ENCODE data around the gene TTC9C. TPM values are rescaled to one million over a fixed set of nuclear protein-coding genes. Genes with fewer than 3 reads are reported as not detected.
A peak's percentile ranks its signal among the peaks of the same experiment; 100 is the strongest.
"Not testable (repeated sequence)": the region's sequence is repeated elsewhere in the genome, so short reads cannot be mapped to it uniquely, and the experiment has no call there.

Gene TTC9C
- 10 to 100 TPM; 40.8 to 54.1 TPM for total RNA-seq

- POLR2A ChIA-PET, result interaction anchor here (0.5 to 3.7 kb wide), 19 partner anchors 9 to 1477 kb away, joined by 3 to 69 read pairs (median 5); partner anchors contain the start of genes C11orf98, CSKMT, CYB561A3 and INTS5
- H3K27ac Mint-ChIP-seq, result peak within 1 kb of the TSS; percentile 97
These were observed at the start of gene TTC9C for GRCh38 chr11:62728171-62728988. TTC9C (plus strand) TSS chr11:62728486; CDS start chr11:62728849, 363 bp downstream.

GRCh38 chr11:62678770-62679696, 49.3 kb upstream of the TTC9C start, which contains the start of gene UBXN1:
UBXN1 (minus strand) TSS chr11:62679073; CDS start chr11:62678923, 150 bp downstream.
- ChIA-PET CTCF (interaction anchor here (0.9 to 3.0 kb wide), 8 partner anchors 14 to 182 kb away, joined by 3 to 32 read pairs (median 4); partner anchors contain the start of genes B3GAT3, C11orf98 and CSKMT), POLR2A (interaction anchor here (0.6 to 3.2 kb wide), 9 partner anchors 9 to 217 kb away, joined by 3 to 12 read pairs (median 3); partner anchors contain the start of genes C11orf98, CSKMT, TUT1 and WDR74)
- Mint-ChIP-seq H3K36me3 (ENCODE audit: low read depth) (peaks cover 20% of the 10 kb centered on the region), H3K4me1 (peaks cover 28% of the 10 kb centered on the region), H3K4me3 (peak within 1 kb of the TSS; percentile 82), H3K27ac (peak within 1 kb of the TSS; percentile 92), H3K9me3 (ENCODE audit: low read depth) (no peaks in the 10 kb centered on the region), H3K27me3 (no peaks in the 10 kb centered on the region)
- ATAC-seq (peak; percentile 88), DNase-seq (peak; percentile 93)
- intact Hi-C loops (cut with DNase I, micrococcal nuclease), result loop anchor here (1.0 to 2.0 kb wide), 5 partner anchors 26 to 202 kb away; partner anchors contain the start of genes TUT1 (in 2 of the 2), INTS5 (in 1 of the 2), MTA2 (in 1 of the 2) and SLC3A2 (in 1 of the 2)

More at GRCh38 chr11:62728171-62728988, at the start of gene TTC9C:
- peak; percentile 19 for ATAC-seq
- intact Hi-C loops (cut with DNase I, micrococcal nuclease), result loop anchor here (1.0 to 5.0 kb wide), 8 partner anchors 26 to 1589 kb away; partner anchors contain the start of genes FEN1 (in 1 of the 2), LBHD1 (in 1 of the 2), POLR2G (in 1 of the 2) and PRDX5 (in 1 of the 2)
- peak; percentile 90 for DNase-seq
- Mint-ChIP-seq H3K4me3 (peak within 1 kb of the TSS; percentile 87), H3K9me3 (ENCODE audit: low read depth) (no peaks in the 10 kb centered on the region), H3K27me3 (no peaks in the 10 kb centered on the region), H3K36me3 (ENCODE audit: low read depth) (peaks cover 51% of the 10 kb centered on the region), H3K4me1 (peaks cover 41% of the 10 kb centered on the region)
- CTCF ChIA-PET, result interaction anchor here (0.6 to 1.5 kb wide), 6 partner anchors 8 to 1145 kb away, joined by 3 to 4 read pairs (median 3); no protein-coding TSS in a partner anchor

GRCh38 chr11:62680825-62681240, 47.5 kb upstream of the TTC9C start:
- ChIA-PET POLR2A (interaction anchor here (0.6 to 2.0 kb wide), 7 partner anchors 10 to 106 kb away, joined by 3 to 19 read pairs (median 5); partner anchors contain the start of genes C11orf98, CSKMT, HNRNPUL2 and TMEM179B), CTCF (interaction anchor here (0.6 to 3.0 kb wide), 25 partner anchors 9 to 286 kb away, joined by 3 to 32 read pairs (median 4); partner anchors contain the start of genes BSCL2, GANAB, GNG3 and HNRNPUL2)
- H3K4me1 Mint-ChIP-seq, result peaks cover 26% of the 10 kb centered on the region
- intact Hi-C loops (cut with DNase I, micrococcal nuclease), result no loop called here
- peak overlapping the region; percentile 73 for H3K27ac Mint-ChIP-seq
- ATAC-seq (peak; percentile 88), DNase-seq (peak; percentile 60)
- H3K27me3 Mint-ChIP-seq, result no peaks in the 10 kb centered on the region
- no peaks in the 10 kb centered on the region for H3K9me3 Mint-ChIP-seq (ENCODE audit: low read depth)
- peaks cover 11% of the 10 kb centered on the region for H3K36me3 Mint-ChIP-seq (ENCODE audit: low read depth)
- no peak overlapping the region for H3K4me3 Mint-ChIP-seq

DNA sequence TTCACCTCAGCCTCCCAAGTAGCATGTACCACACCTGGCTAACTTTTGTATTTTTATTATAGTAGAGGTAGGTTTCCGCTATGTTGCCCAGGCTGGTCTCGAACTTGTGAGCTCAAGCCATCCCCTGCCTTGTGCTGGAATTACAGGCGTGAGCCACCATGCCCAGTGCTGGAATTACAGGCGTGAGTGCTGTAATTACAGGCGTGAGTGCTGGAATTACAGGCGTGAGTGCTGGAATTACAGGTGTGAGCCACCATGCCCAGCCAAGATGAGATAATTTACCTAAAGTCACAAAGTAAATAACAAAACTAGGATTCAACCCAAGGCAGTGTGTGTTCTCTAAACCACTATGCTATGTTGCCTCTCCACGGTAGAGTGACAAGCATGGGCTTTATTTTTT, 45.8 kb upstream of the TTC9C start:
- ATAC-seq, result no peak

GRCh38 chr11:62687508-62688396, 40.5 kb upstream of the TTC9C start:
- Mint-ChIP-seq H3K4me1 (no peaks in the 10 kb centered on the region), H3K27me3 (peaks cover 11% of the 10 kb centered on the region), H3K4me3 (no peak overlapping the region), H3K36me3 (ENCODE audit: low read depth) (peaks cover 14% of the 10 kb centered on the region), H3K27ac (no peak overlapping the region), H3K9me3 (ENCODE audit: low read depth) (no peaks in the 10 kb centered on the region)
- no peak for DNase-seq
- POLR2A ChIA-PET, result interaction anchor here (0.6 to 1.1 kb wide), 2 partner anchors 153 to 172 kb away, joined by 3 to 4 read pairs; no protein-coding TSS in a partner anchor
- intact Hi-C loops (cut with DNase I, micrococcal nuclease), result no loop called here
- no peak for ATAC-seq
- CTCF ChIA-PET, result interaction anchor here (1.0 kb wide), 1 partner anchor 14 kb away, joined by 3 read pairs; no protein-coding TSS in a partner anchor

More for the DNA sequence above, 45.8 kb upstream of the TTC9C start:
- peaks cover 5% of the 10 kb centered on the region for H3K27me3 Mint-ChIP-seq
- peaks cover 4% of the 10 kb centered on the region for H3K36me3 Mint-ChIP-seq (ENCODE audit: low read depth)
- no peak overlapping the region for H3K27ac Mint-ChIP-seq
- POLR2A ChIA-PET, result no interaction called here
- no peak for DNase-seq
- H3K9me3 Mint-ChIP-seq (ENCODE audit: low read depth), result no peaks in the 10 kb centered on the region
- peaks cover 17% of the 10 kb centered on the region for H3K4me1 Mint-ChIP-seq
- CTCF ChIA-PET, result interaction anchor here (1.1 to 3.0 kb wide), 2 partner anchors 13 to 303 kb away, joined by 3 to 32 read pairs; no protein-coding TSS in a partner anchor
- no peak overlapping the region for H3K4me3 Mint-ChIP-seq
- intact Hi-C loops (cut with DNase I, micrococcal nuclease), result no loop called here

DNA sequence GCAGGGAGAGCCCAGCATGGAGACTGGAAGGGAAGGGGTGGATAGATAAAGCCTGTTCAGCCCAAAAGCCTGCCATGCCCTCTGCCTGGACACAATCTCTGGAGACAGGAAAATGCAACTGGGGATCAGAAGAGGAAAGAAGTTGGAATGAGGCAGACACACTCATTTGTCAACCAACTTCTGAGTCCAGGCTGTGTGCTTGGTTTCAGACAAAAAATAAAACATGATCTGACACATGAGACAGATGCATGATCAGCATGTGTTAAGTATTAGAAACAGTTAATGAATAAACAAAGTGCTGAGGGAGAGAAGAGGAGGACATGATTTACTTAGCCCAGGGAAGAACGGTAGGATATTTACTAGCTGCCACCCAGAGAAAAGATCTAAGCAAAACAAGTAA, 39.8 kb upstream of the TTC9C start:
- intact Hi-C loops (cut with DNase I, micrococcal nuclease), result no loop called here
- no peak for DNase-seq
- H3K27ac Mint-ChIP-seq, result no peak overlapping the region
- ATAC-seq, result no peak
- ChIA-PET CTCF (interaction anchor here (0.7 to 1.0 kb wide), 2 partner anchors 31 to 294 kb away, joined by 3 read pairs; no protein-coding TSS in a partner anchor), POLR2A (interaction anchor here (0.6 to 1.1 kb wide), 3 partner anchors 130 to 171 kb away, joined by 3 to 4 read pairs (median 3); no protein-coding TSS in a partner anchor)
- no peak overlapping the region for H3K4me3 Mint-ChIP-seq
- H3K36me3 Mint-ChIP-seq (ENCODE audit: low read depth), result peaks cover 16% of the 10 kb centered on the region
- H3K4me1 Mint-ChIP-seq, result no peaks in the 10 kb centered on the region
- H3K27me3 Mint-ChIP-seq, result peaks cover 11% of the 10 kb centered on the region
- H3K9me3 Mint-ChIP-seq (ENCODE audit: low read depth), result no peaks in the 10 kb centered on the region

DNA sequence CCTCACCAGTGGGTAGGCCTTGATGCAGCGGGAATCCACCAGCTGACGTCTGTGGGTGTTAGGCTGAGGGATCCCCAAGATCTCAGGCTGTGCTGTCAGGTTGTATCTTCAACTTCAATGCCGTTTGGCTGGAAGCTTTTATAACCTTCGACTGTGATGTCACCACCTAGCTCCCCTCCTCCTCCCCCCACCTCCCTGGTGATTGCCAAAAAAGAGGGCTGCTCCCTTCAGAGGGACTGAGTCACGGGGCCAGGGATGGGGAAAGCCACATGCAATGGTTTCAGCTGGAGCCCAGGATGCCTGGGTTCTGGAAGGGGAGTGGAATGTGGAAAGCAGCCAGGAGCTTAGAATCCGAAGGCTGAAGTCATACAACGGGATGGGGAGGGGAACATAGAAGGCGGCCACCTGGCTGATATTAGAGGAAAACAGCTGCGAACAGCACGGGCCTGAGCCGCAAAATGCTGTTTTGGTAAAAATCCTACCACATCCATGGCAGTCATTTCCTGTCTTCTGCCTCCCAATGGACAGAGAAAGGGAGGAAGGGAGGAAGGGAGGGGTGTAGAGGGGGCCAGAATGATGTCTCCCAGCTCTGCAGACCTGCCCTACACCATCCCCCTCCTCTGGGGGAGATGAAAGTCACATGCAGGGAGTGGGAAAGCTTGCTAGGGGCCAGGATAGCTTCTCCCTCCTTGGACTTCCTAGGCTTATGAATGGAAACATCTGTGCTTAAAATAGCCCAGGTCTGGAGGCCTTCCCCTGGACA, 38.7 kb upstream of the TTC9C start, which contains the start of gene LRRN4CL:
Gene LRRN4CL (minus strand): TSS at position 110 of the 763 bp plus-strand sequence. CDS start 1,022 bp downstream, outside the sequence.
- Mint-ChIP-seq H3K9me3 (ENCODE audit: low read depth) (no peaks in the 10 kb centered on the region), H3K27ac (no peak within 1 kb of the TSS), H3K36me3 (ENCODE audit: low read depth) (peaks cover 19% of the 10 kb centered on the region), H3K4me1 (peaks cover under 1% of the 10 kb centered on the region), H3K4me3 (no peak within 1 kb of the TSS), H3K27me3 (peaks cover 11% of the 10 kb centered on the region)
- no peak for DNase-seq
- POLR2A ChIA-PET, result interaction anchor here (0.5 to 1.1 kb wide), 3 partner anchors 151 to 1743 kb away, joined by 3 to 4 read pairs (median 3); no protein-coding TSS in a partner anchor
- no peak for ATAC-seq
- intact Hi-C loops (cut with DNase I, micrococcal nuclease), result loop anchor here (5.0 to 10.0 kb wide), 4 partner anchors 97 to 688 kb away; partner anchors contain the start of gene TUT1 (in 1 of the 2)
- CTCF ChIA-PET, result interaction anchor here (0.6 to 2.3 kb wide), 7 partner anchors 9 to 295 kb away, joined by 3 to 12 read pairs (median 3); no protein-coding TSS in a partner anchor

DNA sequence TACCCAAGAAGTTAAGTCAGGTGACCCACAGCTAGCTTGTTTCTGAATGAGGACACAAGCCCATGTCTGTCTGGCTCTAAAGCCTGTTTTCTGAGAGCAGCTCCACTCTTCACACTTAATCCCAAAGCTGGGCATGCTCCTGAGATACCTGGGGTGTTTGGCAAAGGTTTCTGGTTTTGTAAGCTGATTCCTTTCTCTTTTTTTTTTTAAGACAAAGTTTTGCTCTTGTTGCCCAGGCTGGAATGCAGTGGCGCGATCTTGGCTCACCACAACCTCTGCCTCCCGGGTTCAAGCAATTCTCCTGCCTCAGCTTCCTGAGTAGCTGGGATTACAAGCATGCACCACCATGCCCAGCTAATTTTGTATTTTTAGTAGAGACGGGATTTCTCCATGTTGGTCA, 34.7 kb upstream of the TTC9C start:
- H3K36me3 Mint-ChIP-seq (ENCODE audit: low read depth), result peaks cover 20% of the 10 kb centered on the region
- not testable (repeated sequence) for H3K4me3 Mint-ChIP-seq; H3K27ac Mint-ChIP-seq; H3K9me3 Mint-ChIP-seq (ENCODE audit: low read depth); H3K4me1 Mint-ChIP-seq; H3K27me3 Mint-ChIP-seq; DNase-seq; ATAC-seq
- CTCF ChIA-PET, result interaction anchor here (0.7 to 4.3 kb wide), 15 partner anchors 8 to 522 kb away, joined by 3 to 32 read pairs (median 5); partner anchors contain the start of genes C11orf98, CSKMT, LBHD1 and TUT1
- POLR2A ChIA-PET, result interaction anchor here (1.1 kb wide), 1 partner anchor 102 kb away, joined by 9 read pairs; the partner anchor contains the start of gene TUT1
- intact Hi-C loops (cut with DNase I, micrococcal nuclease), result loop anchor here (1.0 to 10.0 kb wide), 7 partner anchors 100 to 684 kb away; partner anchors contain the start of gene TUT1 (in 1 of the 2)
